OCI-LY1 (cell line): Measurements from ENCODE around the gene GNS.

ENCODE experiments used
- H2AFZ ChIP-seq: fragments of 200-600 bp; sonication (generic), shearing (Covaris generic); 2 replicates; pipeline ENCODE4 v1.6.0; 2014; ENCODE audit warnings: antibody characterized with exemption, mild to moderate bottlenecking, low read length
- H3F3A ChIP-seq: fragments of 200-600 bp; sonication (generic), shearing (Covaris generic); 2 replicates; pipeline ENCODE4 v1.6.0; 2014; ENCODE audit warnings: mild to moderate bottlenecking, antibody characterized with exemption, low read length, moderate library complexity; ENCODE audit not compliant: insufficient read depth
- H3K27ac ChIP-seq: fragments of 200-600 bp; sonication (generic); 2 replicates; pipeline ENCODE4 v1.5.1; 2014; ENCODE audit warnings: low read length, mixed run types, mild to moderate bottlenecking, low read depth; ENCODE audit not compliant: poor library complexity, severe bottlenecking
- H3K27me3 ChIP-seq: fragments of 200-600 bp; sonication (generic); 2 replicates; pipeline ENCODE4 v1.6.0; 2014; ENCODE audit warnings: antibody characterized with exemption, mild to moderate bottlenecking, low read length, moderate library complexity; ENCODE audit not compliant: insufficient read depth
- H3K36me3 ChIP-seq: fragments of 200-600 bp; sonication (generic); 2 replicates; pipeline ENCODE4 v1.6.1; 2014; ENCODE audit warnings: mild to moderate bottlenecking, antibody characterized with exemption, low read length, moderate library complexity, mixed read lengths; ENCODE audit not compliant: insufficient read depth
- H3K4me1 ChIP-seq: fragments of 200-600 bp; sonication (generic); 2 replicates; pipeline ENCODE4 v1.5.1; 2014; ENCODE audit warnings: mild to moderate bottlenecking, low read length, moderate library complexity; ENCODE audit not compliant: insufficient read depth, severe bottlenecking
- H3K4me2 ChIP-seq: fragments of 200-600 bp; sonication (generic), shearing (Covaris generic); 2 replicates; pipeline ENCODE4 v1.6.1; 2014; ENCODE audit warnings: low read length
- H3K4me3 ChIP-seq: fragments of 200-600 bp; sonication (generic); 2 replicates; pipeline ENCODE4 v1.5.1; 2014; ENCODE audit warnings: low read length, low read depth, mild to moderate bottlenecking, mixed read lengths; ENCODE audit not compliant: poor library complexity, severe bottlenecking
- H3K79me2 ChIP-seq: fragments of 200-600 bp; shearing (Covaris generic); 2 replicates; pipeline ENCODE4 v1.6.1; 2016; ENCODE audit warnings: mixed run types, low read length, mixed read lengths; ENCODE audit not compliant: insufficient read depth
- H3K9ac ChIP-seq: fragments of 200-600 bp; sonication (generic), shearing (Covaris generic); 2 replicates; pipeline ENCODE4 v1.6.1; 2014; ENCODE audit warnings: mild to moderate bottlenecking, low read length, mixed read lengths
- H3K9me2 ChIP-seq: fragments of 200-600 bp; sonication (generic), shearing (Covaris generic); 2 replicates; pipeline ENCODE4 v1.6.1; 2014; ENCODE audit warnings: low read depth, mild to moderate bottlenecking, low read length, mixed read lengths
- H3K9me3 ChIP-seq: fragments of 200-600 bp; shearing (Covaris generic); 2 replicates; pipeline ENCODE4 v1.6.1; 2014; ENCODE audit warnings: low read length, mixed read lengths
- H4K20me1 ChIP-seq: fragments of 200-600 bp; sonication (generic), shearing (Covaris generic); 2 replicates; pipeline ENCODE4 v1.6.0; 2016; ENCODE audit warnings: mild to moderate bottlenecking, low read length; ENCODE audit not compliant: insufficient read depth
- CTCF ChIP-seq: fragments of 200-600 bp; sonication (generic), shearing (Covaris generic); IDR thresholded peaks from 2 replicates; pipeline ENCODE4 v1.5.1; 2017; ENCODE audit warnings: mild to moderate bottlenecking, antibody characterized with exemption, low read length, moderate library complexity, mixed read lengths
- EZH2 ChIP-seq: fragments of 200-600 bp; sonication (generic), shearing (Covaris generic); IDR thresholded peaks from 2 replicates; pipeline ENCODE4 v1.8.0; 2017; ENCODE audit warnings: borderline replicate concordance, mixed run types, mild to moderate bottlenecking, antibody characterized with exemption, low read length, moderate library complexity, mixed read lengths

The GNS gene

GRCh38 chr12:64685050-64685449 is 74.2 kb downstream of the GNS start:
- no peak overlapping the region for H3K27ac ChIP-seq
- H3K4me2 ChIP-seq: no peak overlapping the region
- no peaks in the 10 kb centered on the region for H3K9me2 ChIP-seq
- peaks cover 4% of the 10 kb centered on the region for H3K4me1 ChIP-seq
- H2AFZ ChIP-seq: no peak overlapping the region
- H3K27me3 ChIP-seq: no peaks in the 10 kb centered on the region
- H3K36me3 ChIP-seq: peaks cover 40% of the 10 kb centered on the region
- H3K9me3 ChIP-seq: no peaks in the 10 kb centered on the region
- TF ChIP-seq EZH2 (no peak), CTCF (no peak)
- H4K20me1 ChIP-seq: no peaks in the 10 kb centered on the region
- no peaks in the 10 kb centered on the region for H3F3A ChIP-seq
- no peak overlapping the region for H3K9ac ChIP-seq
- H3K79me2 ChIP-seq: no peaks in the 10 kb centered on the region
- H3K4me3 ChIP-seq: no peak overlapping the region

- no peaks in the 10 kb centered on the region for H3K27me3 ChIP-seq
- TF ChIP-seq EZH2 (no peak), CTCF (no peak)
- no peaks in the 10 kb centered on the region for H3K9me3 ChIP-seq
- peaks cover 15% of the 10 kb centered on the region for H3K4me1 ChIP-seq
- peaks cover 36% of the 10 kb centered on the region for H3K36me3 ChIP-seq
- no peaks in the 10 kb centered on the region for H4K20me1 ChIP-seq
- H3K4me3 ChIP-seq: no peak overlapping the region
- H3K27ac ChIP-seq: no peak overlapping the region
- no peak overlapping the region for H2AFZ ChIP-seq
- H3K9ac ChIP-seq: no peak overlapping the region
- no peak overlapping the region for H3K4me2 ChIP-seq
- H3K79me2 ChIP-seq: no peaks in the 10 kb centered on the region
- no peaks in the 10 kb centered on the region for H3K9me2 ChIP-seq
- no peaks in the 10 kb centered on the region for H3F3A ChIP-seq
These were observed 75.2 kb downstream of the GNS start for GRCh38 chr12:64683816-64684543.

GRCh38 chr12:64682572-64683277 is 76.5 kb downstream of the GNS start:
- no peaks in the 10 kb centered on the region for H4K20me1 ChIP-seq
- no peak overlapping the region for H3K4me3 ChIP-seq
- peaks cover 26% of the 10 kb centered on the region for H3K36me3 ChIP-seq
- no peak overlapping the region for H2AFZ ChIP-seq
- no peaks in the 10 kb centered on the region for H3F3A ChIP-seq
- peaks cover 15% of the 10 kb centered on the region for H3K4me1 ChIP-seq
- H3K27me3 ChIP-seq: no peaks in the 10 kb centered on the region
- no peaks in the 10 kb centered on the region for H3K9me2 ChIP-seq
- H3K9ac ChIP-seq: no peak overlapping the region
- no peak overlapping the region for H3K4me2 ChIP-seq
- TF ChIP-seq EZH2 (no peak), CTCF (no peak)
- H3K9me3 ChIP-seq: no peaks in the 10 kb centered on the region
- no peak overlapping the region for H3K27ac ChIP-seq
- H3K79me2 ChIP-seq: no peaks in the 10 kb centered on the region
